KMS-11 (cell line): Measurements from ENCODE around the gene FGGY.
"Not testable (repeated sequence)": the region's sequence is repeated elsewhere in the genome, so short reads cannot be mapped to it uniquely, and the experiment has no call there.

Source experiments
- H2AFZ ChIP-seq: fragments of 200-600 bp; sonication (generic); 2 replicates; pipeline ENCODE4 v1.6.1; 2016; ENCODE audit warnings: antibody characterized with exemption, mixed run types, low read depth
- H3K27ac ChIP-seq: fragments of 200-600 bp; sonication (generic); 2 replicates; pipeline ENCODE4 v1.6.1; 2016; ENCODE audit warnings: mild to moderate bottlenecking, mixed run types
- H3K27me3 ChIP-seq: fragments of 200-600 bp; sonication (generic); 2 replicates; pipeline ENCODE4 v1.6.1; 2017; ENCODE audit warnings: mild to moderate bottlenecking, low read depth, mixed run types, moderate library complexity; ENCODE audit not compliant: insufficient read depth
- H3K36me3 ChIP-seq: fragments of 200-600 bp; sonication (generic); 2 replicates; pipeline ENCODE4 v1.6.1; 2017; ENCODE audit warnings: mild to moderate bottlenecking, mixed run types; ENCODE audit not compliant: insufficient read depth
- H3K4me1 ChIP-seq: fragments of 200-600 bp; sonication (generic); 2 replicates; pipeline ENCODE4 v1.6.1; 2016; ENCODE audit warnings: mild to moderate bottlenecking, low read depth, mixed run types; ENCODE audit not compliant: poor library complexity, severe bottlenecking
- H3K4me2 ChIP-seq: fragments of 200-600 bp; sonication (generic); 2 replicates; pipeline ENCODE4 v1.7.0; 2016; ENCODE audit warnings: mild to moderate bottlenecking, mixed run types
- H3K4me3 ChIP-seq: fragments of 200-600 bp; sonication (generic); IDR thresholded peaks from 2 replicates; pipeline ENCODE4 v1.6.1; 2017; ENCODE audit warnings: low read depth, low read length, mixed read lengths; ENCODE audit not compliant: insufficient read depth
- H3K79me2 ChIP-seq: fragments of 200-600 bp; sonication (generic); 2 replicates; pipeline ENCODE4 v1.6.1; 2016; ENCODE audit warnings: low read depth, mixed run types; ENCODE audit not compliant: insufficient read depth
- H3K9ac ChIP-seq: fragments of 200-600 bp; sonication (generic); 2 replicates; pipeline ENCODE4 v1.6.1; 2016; ENCODE audit warnings: mild to moderate bottlenecking, mixed run types
- H4K20me1 ChIP-seq: fragments of 200-600 bp; sonication (generic); 2 replicates; pipeline ENCODE4 v1.6.1; 2016; ENCODE audit warnings: mild to moderate bottlenecking, mixed run types; ENCODE audit not compliant: insufficient read depth
- TF ChIP-seq, protein P1 (sequence below): fragments of 200-600 bp; sonication (generic); conservative IDR thresholded peaks from 2 replicates; pipeline ENCODE4 v1.6.1; 2017; ENCODE audit warnings: low read depth, mild to moderate bottlenecking, antibody characterized with exemption, low read length, moderate library complexity, mixed read lengths

Gene FGGY

DNA sequence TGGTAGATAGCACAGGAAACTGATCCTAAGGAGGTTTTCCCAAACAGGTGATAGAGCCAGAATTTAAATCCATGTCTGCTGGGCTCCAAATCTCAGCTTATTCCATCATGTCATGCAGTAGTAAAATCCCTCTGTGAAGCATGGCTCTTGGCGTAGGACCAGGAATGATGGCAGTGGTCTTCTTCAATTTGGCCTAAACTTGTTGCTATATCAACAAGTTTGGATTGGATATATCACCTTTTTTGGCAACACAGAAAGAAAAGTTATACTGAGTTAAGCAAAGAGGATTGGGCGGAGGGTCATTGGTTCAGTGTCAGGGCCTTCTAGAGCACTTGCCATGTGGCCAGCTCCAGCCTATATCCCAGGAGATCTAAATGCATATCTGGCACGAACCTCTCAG lies 52.2 kb downstream of the FGGY start:
- H3K79me2 ChIP-seq = no peaks in the 10 kb centered on the region
- no peak overlapping the region for H3K4me3 ChIP-seq
- H3K4me1 ChIP-seq = no peaks in the 10 kb centered on the region
- no peak overlapping the region for H3K27ac ChIP-seq
- no peaks in the 10 kb centered on the region for H3K36me3 ChIP-seq
- no peaks in the 10 kb centered on the region for H3K27me3 ChIP-seq
- no peak overlapping the region for H2AFZ ChIP-seq
- no peak overlapping the region for H3K4me2 ChIP-seq
- TF ChIP-seq, protein P1, sequence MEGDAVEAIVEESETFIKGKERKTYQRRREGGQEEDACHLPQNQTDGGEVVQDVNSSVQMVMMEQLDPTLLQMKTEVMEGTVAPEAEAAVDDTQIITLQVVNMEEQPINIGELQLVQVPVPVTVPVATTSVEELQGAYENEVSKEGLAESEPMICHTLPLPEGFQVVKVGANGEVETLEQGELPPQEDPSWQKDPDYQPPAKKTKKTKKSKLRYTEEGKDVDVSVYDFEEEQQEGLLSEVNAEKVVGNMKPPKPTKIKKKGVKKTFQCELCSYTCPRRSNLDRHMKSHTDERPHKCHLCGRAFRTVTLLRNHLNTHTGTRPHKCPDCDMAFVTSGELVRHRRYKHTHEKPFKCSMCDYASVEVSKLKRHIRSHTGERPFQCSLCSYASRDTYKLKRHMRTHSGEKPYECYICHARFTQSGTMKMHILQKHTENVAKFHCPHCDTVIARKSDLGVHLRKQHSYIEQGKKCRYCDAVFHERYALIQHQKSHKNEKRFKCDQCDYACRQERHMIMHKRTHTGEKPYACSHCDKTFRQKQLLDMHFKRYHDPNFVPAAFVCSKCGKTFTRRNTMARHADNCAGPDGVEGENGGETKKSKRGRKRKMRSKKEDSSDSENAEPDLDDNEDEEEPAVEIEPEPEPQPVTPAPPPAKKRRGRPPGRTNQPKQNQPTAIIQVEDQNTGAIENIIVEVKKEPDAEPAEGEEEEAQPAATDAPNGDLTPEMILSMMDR = no peak
- no peak overlapping the region for H3K9ac ChIP-seq
- no peaks in the 10 kb centered on the region for H4K20me1 ChIP-seq

DNA sequence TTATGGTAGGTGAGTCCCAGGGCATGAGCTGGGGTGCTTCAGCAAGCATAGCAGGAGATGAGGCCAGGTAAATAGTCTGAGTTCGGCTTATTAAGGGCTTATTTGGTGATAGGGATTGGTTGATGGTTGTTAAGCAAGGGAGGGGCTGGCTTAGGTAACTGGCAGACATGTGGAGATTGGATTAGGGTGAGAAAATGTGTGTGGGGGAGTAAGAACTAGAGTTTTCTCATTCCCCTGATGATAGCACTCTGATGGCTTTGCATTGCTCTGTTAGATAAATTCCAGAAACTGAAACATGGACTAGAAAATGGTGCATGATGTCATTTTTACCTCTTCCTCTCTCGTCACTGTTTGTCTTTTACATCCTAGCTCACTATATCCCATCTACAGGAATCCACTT lies 53.6 kb downstream of the FGGY start:
- H2AFZ ChIP-seq = no peak overlapping the region
- H4K20me1 ChIP-seq = no peaks in the 10 kb centered on the region
- no peak overlapping the region for H3K9ac ChIP-seq
- no peak overlapping the region for H3K27ac ChIP-seq
- no peaks in the 10 kb centered on the region for H3K4me1 ChIP-seq
- H3K79me2 ChIP-seq = no peaks in the 10 kb centered on the region
- TF ChIP-seq, protein P1 = no peak
- no peaks in the 10 kb centered on the region for H3K36me3 ChIP-seq
- H3K4me3 ChIP-seq = no peak overlapping the region
- no peak overlapping the region for H3K4me2 ChIP-seq
- no peaks in the 10 kb centered on the region for H3K27me3 ChIP-seq

DNA sequence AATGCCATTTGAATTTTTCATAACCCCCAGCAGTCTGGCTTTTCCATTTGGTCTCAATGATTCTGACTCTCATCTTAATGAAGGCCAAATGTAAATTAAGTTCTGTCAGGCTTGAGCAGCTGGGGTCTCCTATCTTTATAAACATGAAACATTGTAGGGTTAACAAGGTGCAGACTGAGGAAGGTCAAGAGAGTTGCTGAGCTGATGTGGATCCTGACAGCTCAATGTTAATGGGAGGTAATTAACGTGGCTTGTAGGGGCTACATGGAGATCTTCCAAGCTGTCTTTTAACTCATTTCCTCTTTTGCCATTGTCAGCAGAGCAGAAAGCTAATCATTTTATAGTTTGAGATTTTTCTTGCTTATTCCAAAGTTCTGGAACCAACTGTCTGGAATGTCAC lies 55.2 kb downstream of the FGGY start:
- Histone ChIP-seq H3K4me3 (no peak overlapping the region), H4K20me1 (no peaks in the 10 kb centered on the region), H3K4me1 (no peaks in the 10 kb centered on the region), H3K27ac (no peak overlapping the region), H3K79me2 (no peaks in the 10 kb centered on the region), H3K36me3 (no peaks in the 10 kb centered on the region), H3K27me3 (no peaks in the 10 kb centered on the region), H3K4me2 (no peak overlapping the region), H2AFZ (no peak overlapping the region), H3K9ac (no peak overlapping the region)
- TF ChIP-seq, protein P1 = no peak

DNA sequence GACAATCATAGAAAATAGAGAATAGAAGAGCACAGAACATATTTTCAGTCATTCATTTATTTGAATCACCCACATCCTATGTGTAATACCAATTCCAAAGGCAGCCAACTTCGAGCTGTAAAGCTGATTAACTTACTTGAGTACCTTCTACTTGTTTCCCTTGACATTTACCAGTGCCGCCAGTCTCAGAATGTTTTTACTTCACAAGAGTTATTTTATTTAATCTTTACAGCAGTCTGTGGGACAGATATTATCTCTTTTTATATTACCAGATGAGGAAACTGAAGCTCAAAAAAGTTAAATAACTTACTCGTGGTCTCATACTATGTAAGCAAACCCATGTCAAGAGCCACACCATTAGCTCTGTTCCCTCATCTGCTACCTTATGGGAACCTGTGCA lies 56.6 kb downstream of the FGGY start:
- H3K4me1 ChIP-seq = no peaks in the 10 kb centered on the region
- TF ChIP-seq, protein P1 = no peak
- no peak overlapping the region for H3K4me2 ChIP-seq
- H3K27me3 ChIP-seq = no peaks in the 10 kb centered on the region
- no peak overlapping the region for H3K9ac ChIP-seq
- no peaks in the 10 kb centered on the region for H4K20me1 ChIP-seq
- no peak overlapping the region for H3K4me3 ChIP-seq
- no peaks in the 10 kb centered on the region for H3K79me2 ChIP-seq
- no peak overlapping the region for H3K27ac ChIP-seq
- no peaks in the 10 kb centered on the region for H3K36me3 ChIP-seq
- no peak overlapping the region for H2AFZ ChIP-seq

DNA sequence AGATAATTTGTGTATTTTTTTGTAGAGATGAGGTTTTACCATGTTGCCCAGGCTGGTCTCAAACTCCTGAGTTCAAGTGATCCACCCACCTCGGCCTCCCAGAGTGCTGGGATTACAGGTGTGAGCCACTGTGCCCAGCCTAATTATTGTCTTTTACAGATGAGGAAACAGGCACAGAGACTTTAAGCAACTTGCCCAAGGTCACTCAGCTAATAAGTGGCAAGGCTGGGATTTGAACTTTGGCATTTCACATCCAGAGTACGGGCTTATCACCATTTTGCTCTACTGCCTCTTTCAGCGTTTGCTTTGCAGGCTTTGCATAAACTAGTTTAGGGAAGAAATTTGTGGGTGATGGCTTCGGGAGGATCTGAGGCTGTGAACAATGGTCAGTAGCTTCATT lies 57.3 kb downstream of the FGGY start:
- H3K4me2 ChIP-seq, H3K27ac ChIP-seq, H4K20me1 ChIP-seq, H3K79me2 ChIP-seq, H3K36me3 ChIP-seq, H3K9ac ChIP-seq, H3K4me1 ChIP-seq, H3K27me3 ChIP-seq, H3K4me3 ChIP-seq, H2AFZ ChIP-seq: not testable (repeated sequence)
